ENCODE results near the gene SF3A2.

Gene SF3A2

DNA sequence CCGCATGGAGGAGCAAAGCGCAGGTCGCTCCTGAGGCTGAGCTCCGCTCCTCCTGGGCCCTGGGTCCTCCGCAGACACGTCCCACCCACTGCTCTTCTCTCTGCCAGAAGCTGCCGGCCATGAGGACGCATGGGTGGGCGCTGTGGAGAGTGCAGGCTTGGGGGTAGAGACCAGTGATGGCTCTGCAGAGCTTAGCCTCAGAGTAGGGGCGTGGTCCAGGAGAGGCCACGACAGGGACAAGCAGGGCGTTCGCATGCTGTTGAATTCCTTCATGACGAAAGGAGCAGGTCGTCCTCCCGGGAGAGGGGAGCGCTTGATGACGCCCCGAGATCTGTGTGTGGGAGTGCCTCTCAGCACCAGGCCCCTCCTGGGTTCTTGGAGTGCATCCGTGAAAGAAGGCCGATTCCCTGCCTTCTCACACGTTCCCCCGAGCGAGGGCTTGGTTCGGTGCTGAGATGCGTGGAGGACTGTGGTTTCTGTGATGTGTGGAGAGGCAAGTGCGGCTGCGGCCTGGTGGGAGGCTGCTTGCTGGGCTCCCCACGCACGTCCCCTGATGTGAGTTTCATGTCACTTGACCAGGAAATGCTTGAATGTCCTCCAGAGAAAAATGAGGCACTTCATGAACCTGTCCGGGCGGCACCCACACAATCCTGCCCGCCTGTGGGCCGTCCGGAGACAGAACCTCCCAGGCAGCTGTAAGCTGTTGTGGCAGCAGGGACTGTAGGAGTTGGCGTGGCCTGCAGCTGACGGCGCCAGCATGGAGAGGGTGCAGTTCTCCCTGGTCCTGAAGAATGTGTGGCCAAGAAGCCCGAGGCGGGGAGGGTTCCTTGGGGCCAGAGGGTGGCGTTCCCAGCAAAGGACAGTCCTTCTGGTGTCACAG lies 4.5 kb downstream of the SF3A2 start:
- no peak for DNase-seq (ENCODE audit: low read depth, low spot score)

DNA sequence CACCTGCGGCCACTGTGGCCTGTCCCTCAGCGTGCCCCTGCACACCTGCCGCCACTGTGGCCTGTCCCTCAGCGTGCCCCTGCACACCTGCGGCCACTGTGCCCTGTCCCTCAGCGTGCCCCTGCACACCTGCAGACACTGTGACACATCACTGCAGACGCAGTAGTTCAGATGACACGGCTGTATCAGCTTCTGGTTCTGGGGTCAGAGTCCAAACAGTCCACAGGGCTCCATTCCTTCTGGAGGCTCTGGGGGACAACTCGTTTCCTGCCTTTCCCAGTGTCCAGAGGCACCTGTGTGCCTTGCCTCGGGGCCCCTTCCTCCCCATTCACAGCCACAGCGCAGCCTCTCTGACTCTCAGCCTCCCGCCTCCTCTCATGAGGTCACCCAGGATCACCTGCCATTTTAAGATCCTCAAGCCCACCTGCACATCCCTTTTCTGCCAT lies 5.5 kb downstream of the SF3A2 start:
- DNase-seq (ENCODE audit: low read depth, low spot score): no peak

DNA sequence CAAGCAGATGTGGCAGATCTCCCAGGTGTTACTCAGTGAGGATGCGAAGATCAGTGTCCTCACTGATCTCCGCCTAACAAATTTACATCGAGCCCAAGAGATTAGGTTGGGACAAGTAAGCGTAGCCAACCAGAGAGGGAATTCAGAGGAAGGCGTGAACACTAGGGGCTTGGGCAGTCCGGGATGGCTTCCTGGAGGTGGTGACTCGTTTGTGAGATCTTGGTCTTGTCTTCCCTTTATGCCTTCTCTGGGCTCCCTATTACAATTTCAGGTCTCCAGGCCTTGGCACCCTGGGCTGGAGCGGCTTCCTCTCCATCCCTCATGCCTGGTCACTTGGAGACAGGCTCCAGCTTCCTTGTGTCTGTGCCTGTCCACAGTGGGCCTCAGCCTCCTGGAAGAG lies 6.2 kb downstream of the SF3A2 start:
- DNase-seq (ENCODE audit: low read depth, low spot score): no peak

DNA sequence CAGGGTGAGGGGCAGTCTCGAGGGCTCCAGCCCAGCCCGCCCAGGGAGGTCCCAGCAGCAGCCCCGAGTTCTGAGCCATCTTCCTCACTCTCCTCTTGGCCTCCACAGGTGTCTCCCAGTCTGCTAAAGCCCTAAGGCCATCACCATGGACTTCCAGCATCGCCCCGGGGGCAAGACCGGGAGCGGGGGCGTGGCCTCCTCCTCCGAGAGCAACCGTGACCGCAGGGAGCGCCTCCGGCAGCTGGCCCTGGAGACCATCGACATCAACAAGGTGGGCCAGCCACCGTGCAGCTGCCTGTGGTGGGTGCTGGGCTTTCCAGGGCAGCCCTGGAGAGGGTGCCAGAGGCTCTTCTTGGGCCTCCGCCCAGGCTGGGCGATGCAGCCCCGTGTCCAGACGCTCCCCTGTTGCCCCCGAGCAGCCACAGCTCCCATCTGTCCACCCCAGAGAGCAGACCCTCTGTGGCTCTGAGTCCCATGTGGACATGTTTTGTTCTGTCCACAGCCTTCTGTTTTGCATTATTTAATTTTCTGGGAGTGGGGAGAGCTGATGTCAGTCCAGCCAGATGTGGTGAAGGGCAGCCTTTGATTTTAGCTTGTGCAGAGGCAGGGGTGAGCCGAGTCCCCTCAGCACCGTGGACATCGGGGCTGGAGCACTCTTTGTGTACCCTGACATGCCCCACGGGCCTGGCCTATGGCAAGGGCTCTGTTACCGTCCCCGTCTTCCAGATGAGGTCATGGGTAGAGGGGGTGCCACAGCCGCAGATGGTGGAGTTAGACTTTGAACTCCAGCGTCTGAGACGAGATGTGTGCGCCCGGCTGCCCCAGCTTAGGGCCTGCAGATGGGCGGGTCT lies 6.9 kb downstream of the SF3A2 start:
- no peak for DNase-seq (ENCODE audit: low read depth, low spot score)

DNA sequence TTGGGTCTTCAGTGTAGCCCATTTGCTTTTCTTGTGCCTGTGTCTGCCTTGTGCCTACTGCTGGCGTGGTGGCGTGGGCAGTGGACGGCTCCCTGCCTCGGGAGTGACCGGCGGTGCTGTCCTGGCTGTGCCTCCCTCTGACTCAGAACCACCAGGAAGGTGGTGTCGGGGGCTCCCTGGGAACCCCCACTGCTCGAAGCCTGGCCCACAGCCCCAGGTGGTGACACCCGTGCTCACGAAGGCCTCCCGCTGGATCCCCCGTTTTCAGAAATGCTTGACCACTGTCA lies 7.4 kb downstream of the SF3A2 start:
- no peak for DNase-seq (ENCODE audit: low read depth, low spot score)

DNA sequence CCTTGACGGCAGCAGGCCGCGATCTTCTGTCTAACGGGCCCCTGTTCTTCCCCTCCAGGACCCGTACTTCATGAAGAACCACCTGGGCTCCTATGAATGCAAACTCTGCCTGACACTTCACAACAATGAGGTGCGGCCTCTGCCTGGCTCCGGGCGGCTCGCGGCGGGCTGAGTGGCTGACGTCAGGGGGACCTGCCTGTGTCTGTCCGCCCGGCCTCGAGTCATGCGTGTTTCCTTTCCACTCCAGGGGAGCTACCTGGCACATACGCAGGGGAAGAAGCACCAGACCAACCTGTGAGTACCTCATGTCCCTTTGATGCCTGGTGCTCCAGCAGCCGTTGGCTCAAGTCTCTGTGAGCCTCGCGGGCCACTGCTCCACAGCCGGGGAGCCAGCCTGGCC lies 7.9 kb downstream of the SF3A2 start:
- DNase-seq (ENCODE audit: low read depth, low spot score): no peak

DNA sequence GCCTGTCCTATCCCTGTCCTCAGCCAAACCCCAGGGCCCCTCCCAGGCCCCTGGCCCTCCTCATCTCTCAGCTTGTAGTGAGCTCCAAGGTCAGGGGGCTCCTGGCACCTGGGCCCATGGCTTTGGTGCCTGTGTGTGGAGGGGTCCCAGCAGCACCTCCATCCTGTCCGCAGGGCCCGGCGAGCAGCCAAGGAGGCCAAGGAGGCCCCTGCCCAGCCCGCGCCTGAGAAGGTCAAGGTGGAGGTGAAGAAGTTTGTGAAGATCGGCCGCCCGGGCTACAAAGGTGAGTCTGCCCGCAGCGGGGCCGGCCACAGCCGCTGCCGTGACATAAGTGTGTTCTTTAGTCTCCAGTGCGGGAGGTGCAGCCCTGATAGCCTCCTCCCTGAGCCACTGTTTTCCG lies 8.6 kb downstream of the SF3A2 start:
- DNase-seq (ENCODE audit: low read depth, low spot score): no peak

DNA sequence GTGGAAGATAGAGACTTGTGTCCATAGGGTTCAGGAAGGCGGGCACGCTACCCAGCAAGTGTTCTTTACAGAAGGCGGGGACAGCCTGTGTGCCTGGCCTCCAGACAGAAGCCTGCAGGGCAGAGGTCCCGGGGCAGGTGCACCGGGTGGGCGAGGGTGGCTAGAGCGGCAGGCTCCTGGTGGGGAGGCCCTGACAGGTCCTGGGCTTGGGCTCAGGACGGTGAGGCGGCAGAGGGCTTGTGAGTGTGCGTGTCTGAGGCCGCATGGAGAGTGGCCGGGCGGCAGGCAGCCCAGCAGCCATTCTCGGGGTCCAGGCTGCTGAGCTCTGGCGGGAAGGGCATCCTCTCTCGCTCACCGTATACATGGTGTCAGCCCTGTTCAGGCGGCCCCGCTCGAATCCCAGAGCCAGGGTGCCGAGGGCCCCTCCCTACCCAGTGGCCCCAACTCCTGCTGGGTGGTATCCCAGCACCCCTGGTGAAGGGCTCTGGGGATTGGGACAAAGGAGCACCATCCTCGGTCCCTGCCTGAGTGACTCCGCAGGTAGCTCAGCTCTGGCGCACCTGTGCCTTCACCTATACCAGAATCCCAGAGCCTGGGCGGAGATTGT lies 9.5 kb downstream of the SF3A2 start:
- DNase-seq (ENCODE audit: low read depth, low spot score): no peak

DNA sequence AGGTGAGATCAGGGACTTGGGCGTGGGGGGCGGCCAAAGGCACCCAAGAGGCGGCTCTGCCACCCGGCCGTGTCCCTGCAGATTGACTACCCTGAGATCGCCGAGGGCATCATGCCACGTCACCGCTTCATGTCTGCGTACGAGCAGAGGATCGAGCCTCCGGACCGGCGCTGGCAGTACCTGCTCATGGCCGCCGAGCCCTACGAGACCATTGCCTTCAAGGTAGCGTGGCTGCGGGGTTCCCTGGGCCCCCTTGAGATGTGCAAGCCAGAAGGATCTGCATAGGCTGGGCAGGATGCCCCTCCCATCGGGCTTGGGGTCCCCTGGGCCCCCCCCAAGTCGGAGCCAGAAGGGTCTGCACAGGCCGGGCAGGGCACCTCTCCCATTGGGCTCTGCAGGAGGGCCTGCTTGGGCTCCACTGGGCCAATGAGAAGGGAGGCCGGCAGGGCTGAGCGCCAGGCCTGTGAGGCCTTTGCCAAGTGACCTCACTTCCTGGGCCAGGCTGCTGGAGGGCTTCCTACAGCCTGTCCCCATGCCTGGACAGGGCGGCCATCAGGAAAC lies 10.3 kb downstream of the SF3A2 start:
- DNase-seq (ENCODE audit: low read depth, low spot score): no peak

DNA sequence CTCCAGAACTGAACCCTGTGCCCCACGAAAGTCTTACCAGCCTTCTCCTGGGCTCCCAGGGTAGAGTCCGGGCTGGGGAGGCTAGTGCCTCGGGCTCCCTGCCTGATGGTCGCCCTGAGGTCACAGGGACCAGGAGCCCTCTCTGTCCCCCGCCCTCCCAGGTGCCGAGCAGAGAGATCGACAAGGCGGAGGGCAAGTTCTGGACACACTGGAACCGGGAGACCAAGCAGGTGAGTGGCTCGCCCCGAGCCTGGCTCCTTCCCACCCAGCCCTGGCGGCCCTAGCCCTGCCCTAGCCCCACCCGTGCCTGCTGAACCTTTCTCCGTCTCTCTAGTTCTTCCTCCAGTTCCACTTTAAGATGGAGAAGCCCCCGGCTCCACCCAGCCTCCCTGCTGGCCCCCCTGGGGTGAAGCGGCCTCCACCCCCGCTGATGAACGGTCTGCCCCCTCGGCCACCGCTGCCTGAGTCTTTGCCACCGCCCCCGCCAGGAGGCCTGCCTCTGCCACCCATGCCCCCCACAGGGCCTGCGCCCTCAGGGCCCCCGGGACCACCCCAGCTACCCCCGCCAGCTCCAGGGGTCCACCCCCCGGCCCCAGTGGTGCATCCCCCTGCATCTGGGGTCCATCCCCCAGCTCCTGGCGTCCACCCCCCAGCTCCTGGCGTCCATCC lies 10.9 kb downstream of the SF3A2 start:
- no peak for DNase-seq (ENCODE audit: low read depth, low spot score)

DNA sequence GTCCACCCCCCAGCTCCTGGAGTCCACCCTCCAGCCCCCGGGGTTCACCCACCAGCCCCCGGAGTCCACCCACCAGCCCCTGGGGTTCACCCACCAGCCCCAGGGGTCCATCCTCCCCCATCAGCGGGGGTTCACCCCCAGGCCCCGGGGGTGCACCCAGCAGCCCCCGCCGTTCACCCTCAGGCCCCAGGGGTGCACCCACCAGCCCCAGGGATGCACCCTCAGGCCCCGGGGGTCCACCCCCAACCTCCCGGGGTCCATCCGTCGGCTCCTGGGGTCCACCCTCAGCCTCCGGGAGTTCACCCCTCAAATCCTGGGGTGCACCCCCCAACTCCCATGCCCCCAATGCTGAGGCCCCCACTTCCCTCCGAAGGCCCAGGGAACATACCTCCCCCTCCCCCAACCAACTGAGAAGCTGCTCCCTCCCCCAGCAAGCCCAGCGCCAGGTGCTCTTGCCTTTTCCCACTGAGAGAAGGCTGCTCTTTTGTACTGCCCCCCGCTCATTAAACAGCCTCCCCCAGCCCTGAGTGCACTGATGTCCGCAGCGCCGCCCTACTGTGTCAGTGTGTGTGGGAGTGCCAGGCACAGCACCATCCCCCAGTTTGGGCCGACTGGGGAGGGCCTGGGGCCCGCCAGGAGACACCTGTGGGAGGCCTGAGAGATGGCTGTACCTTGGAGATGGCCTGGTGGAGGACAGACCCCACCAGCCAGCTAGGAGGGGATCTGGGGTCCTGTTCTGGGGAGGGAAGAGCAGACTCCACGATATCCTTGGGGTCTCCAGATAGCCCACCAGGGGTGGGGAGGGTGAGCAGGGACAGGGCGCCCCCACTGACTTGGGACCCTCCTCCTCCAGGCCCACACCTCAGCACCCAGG lies 11.7 kb downstream of the SF3A2 start:
- DNase-seq (ENCODE audit: low read depth, low spot score): no peak

DNA sequence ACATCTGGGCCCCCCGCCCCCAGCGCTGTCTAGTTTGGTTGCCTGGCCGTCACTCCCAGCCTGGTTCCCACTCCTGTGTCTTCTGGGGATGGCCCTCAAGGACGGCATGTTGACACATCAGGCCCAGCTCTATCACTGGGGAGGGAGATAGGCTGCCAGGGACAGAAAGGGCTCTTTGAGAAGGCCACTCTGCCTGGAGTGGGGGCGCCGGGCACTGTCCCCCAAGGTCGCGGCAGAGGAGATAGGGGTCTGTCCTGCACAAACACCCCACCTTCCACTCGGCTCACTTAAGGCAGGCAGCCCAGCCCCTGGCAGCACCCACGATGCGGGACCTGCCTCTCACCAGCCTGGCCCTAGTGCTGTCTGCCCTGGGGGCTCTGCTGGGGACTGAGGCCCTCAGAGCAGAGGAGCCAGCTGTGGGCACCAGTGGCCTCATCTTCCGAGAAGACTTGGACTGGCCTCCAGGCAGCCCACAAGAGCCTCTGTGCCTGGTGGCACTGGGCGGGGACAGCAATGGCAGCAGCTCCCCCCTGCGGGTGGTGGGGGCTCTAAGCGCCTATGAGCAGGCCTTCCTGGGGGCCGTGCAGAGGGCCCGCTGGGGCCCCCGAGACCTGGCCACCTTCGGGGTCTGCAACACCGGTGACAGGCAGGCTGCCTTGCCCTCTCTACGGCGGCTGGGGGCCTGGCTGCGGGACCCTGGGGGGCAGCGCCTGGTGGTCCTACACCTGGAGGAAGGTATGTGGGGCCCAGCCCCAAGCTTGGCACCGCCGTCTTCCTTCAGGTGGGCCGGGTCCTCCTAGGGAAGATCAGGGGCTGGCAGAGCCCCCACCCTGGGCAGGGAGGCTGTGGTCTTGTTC lies 12.6 kb downstream of the SF3A2 start, which contains the start of gene AMH:
Gene AMH, plus strand, starts transcription at position 314 of the 857 bp plus-strand sequence. Its CDS starts 10 bp downstream, at position 324.
- DNase-seq (ENCODE audit: low read depth, low spot score): no peak

DNA sequence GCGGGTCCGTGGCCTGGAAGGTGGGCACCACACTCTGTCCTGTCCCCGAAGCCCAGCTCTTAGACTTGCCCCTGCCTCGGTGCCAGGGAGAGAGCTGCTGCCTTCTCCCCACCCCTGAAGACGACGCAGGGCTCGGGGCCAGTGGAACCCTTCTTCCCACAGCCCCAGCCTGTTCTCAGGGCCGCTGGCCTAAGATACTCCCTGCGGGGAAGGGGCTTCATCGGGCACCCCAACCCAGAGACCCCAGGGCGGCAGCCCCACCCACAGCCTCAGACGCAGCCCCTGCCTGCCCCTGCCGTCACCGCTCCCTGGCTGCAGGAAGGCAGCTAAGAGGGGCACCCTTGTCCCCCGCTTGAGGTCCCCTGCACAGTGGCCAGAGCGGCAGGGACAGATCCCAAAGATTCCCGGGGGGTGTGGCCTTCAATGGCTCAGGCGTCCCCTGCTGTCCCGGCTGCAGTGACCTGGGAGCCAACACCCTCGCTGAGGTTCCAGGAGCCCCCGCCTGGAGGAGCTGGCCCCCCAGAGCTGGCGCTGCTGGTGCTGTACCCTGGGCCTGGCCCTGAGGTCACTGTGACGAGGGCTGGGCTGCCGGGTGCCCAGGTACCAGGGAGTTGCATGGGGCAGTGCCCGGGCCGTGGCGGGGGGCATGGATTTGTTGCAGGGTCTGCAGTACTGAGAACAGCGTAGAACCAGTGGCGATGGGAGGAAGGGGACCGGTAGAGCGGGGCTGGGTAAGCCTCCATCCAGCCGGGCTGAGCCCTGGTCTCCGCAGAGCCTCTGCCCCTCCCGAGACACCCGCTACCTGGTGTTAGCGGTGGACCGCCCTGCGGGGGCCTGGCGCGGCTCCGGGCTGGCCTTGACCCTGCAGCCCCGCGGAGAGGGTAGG lies 13.5 kb downstream of the SF3A2 start:
- no peak for DNase-seq (ENCODE audit: low read depth, low spot score)

DNA sequence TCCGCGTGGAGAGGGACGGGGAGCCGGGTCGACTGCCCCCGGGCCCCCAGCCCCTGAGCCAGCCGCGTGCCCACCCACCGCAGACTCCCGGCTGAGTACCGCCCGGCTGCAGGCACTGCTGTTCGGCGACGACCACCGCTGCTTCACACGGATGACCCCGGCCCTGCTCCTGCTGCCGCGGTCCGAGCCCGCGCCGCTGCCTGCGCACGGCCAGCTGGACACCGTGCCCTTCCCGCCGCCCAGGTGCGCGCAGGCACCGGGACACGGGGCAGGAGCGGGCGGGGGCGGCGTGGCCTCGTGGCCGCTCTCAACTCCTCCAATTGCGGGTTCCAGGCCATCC lies 14.1 kb downstream of the SF3A2 start:
- DNase-seq (ENCODE audit: low read depth, low spot score): no peak

DNA sequence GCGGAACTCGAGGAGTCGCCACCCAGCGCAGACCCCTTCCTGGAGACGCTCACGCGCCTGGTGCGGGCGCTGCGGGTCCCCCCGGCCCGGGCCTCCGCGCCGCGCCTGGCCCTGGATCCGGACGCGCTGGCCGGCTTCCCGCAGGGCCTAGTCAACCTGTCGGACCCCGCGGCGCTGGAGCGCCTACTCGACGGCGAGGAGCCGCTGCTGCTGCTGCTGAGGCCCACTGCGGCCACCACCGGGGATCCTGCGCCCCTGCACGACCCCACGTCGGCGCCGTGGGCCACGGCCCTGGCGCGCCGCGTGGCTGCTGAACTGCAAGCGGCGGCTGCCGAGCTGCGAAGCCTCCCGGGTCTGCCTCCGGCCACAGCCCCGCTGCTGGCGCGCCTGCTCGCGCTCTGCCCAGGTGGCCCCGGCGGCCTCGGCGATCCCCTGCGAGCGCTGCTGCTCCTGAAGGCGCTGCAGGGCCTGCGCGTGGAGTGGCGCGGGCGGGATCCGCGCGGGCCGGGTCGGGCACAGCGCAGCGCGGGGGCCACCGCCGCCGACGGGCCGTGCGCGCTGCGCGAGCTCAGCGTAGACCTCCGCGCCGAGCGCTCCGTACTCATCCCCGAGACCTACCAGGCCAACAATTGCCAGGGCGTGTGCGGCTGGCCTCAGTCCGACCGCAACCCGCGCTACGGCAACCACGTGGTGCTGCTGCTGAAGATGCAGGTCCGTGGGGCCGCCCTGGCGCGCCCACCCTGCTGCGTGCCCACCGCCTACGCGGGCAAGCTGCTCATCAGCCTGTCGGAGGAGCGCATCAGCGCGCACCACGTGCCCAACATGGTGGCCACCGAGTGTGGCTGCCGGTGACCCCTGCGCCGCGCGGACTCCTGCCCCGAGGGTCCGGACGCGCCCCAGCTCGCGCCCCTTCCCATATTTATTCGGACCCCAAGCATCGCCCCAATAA lies 14.8 kb downstream of the SF3A2 start:
- DNase-seq (ENCODE audit: low read depth, low spot score): no peak

DNA sequence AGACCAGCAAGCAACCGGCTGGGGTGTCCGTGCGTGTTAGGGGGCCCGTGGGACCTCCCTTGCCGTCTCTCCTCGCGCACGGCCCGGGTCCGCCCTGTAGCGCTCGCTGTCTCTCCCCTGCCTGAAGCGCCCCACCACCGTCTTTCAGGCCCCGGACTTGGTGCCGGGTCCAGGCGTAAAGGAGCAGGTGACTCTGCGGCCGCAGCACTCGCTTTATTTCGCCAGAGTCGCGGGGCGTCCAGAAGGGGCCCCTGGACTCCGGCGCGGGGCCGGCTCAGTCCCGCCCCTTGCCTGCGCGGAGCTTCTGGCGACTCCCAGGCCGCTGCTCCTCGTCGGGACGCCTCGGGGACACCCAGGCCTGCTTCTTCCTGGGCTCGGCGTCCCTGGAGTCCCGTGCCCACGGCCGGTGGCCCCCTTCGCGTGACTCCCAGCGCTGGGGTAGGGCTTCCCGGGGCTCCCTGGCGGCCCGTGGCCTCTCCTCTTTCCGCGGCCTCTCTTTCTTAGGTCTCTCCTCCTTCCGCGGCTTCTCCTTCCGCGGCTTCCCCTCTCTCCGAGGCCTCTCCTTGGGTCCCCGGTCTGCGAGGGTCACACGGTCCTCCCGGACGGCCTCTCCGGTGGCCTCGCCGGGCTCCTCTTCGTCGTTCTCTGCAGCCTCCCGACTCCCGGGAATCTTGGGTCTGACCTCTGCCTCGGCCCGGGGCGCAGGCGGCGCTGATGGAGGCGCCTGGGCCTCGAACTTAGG lies 15.6 kb downstream of the SF3A2 start:
- DNase-seq (ENCODE audit: low read depth, low spot score): no peak

DNA sequence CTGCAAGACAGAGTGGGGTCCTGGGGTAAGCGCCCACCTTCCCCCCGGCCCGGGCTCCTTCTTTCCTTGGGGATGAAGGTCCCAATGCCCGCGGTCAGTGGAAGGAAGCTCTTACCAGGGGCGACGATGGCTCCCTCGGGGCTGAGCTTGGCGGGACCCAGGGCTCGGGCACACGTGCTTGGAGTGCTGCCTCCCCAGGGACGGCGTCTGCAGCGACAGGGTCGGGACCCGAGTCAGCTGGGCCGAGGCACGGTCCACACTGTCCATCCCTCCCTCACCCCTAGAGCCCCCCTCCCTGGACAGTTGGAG lies 16.1 kb downstream of the SF3A2 start:
- no peak for DNase-seq (ENCODE audit: low read depth, low spot score)
